Heart right ventricle (tissue), 16 donors: Measurements from ENCODE around the gene PSME4. TPM values are rescaled to one million over a fixed set of nuclear protein-coding genes. Genes with fewer than 3 reads are reported as not detected.
A peak's percentile ranks its signal among the peaks of the same experiment; 100 is the strongest.

Source experiments
- ATAC-seq, 8 donors: fragments of 200-7000 bp; cut with Tn5 transposase; one replicate each; pipeline ENCODE4 v1.9.1; 2020; ENCODE audit warnings: mild to moderate bottlenecking in 8 of 8, moderate library complexity in 8 of 8, moderate number of reproducible peaks in 1 of 8
- DNase-seq, 2 donors: peaks; one replicate each; pipeline ENCODE4 v3.0.0-alpha.2; 2020
- H3K27ac ChIP-seq, 10 donors: fragments of 200-600 bp; sonication (generic) in 2 of 10; one replicate each; pipeline versions ENCODE4 v1.5.0 to v1.8.0; 2020 to 2022; ENCODE audit warnings: mild to moderate bottlenecking in 3 of 10
- H3K27me3 ChIP-seq, 7 donors: fragments of 200-600 bp; one replicate each; pipeline ENCODE4 v1.8.0; 2021 to 2022; ENCODE audit warnings: mild to moderate bottlenecking in 2 of 7
- H3K36me3 ChIP-seq, 9 donors: fragments of 200-600 bp; sonication (generic) in 1 of 9; one replicate each; pipeline versions ENCODE4 v1.5.0 to v1.8.0; 2020 to 2022; ENCODE audit warnings: mild to moderate bottlenecking in 2 of 9
- H3K4me1 ChIP-seq, 9 donors: fragments of 200-600 bp; sonication (generic) in 1 of 9; one replicate each; pipeline versions ENCODE4 v1.5.0 to v1.8.0; 2020 to 2022; ENCODE audit warnings: mild to moderate bottlenecking in 4 of 9
- H3K4me3 ChIP-seq, 10 donors: fragments of 200-600 bp; sonication (generic) in 2 of 10; one replicate each; pipeline versions ENCODE4 v1.5.0 to v1.8.0; 2020 to 2022; ENCODE audit warnings: mild to moderate bottlenecking in 7 of 10, moderate library complexity in 2 of 10
- H3K9me3 ChIP-seq, 11 donors: fragments of 200-600 bp in 10 of 11; sonication (generic) in 2 of 11; one replicate each; pipeline versions ENCODE4 v1.5.0 to v1.8.0; 2013 to 2022; ENCODE audit warnings: mild to moderate bottlenecking in 2 of 11, control low read depth in 1 of 11, moderate library complexity in 1 of 11
- CTCF ChIP-seq, 9 donors: fragments of 200-600 bp; sonication (generic) in 2 of 9; IDR thresholded peaks; one replicate each; pipeline versions ENCODE4 v1.5.0 to v1.8.0; 2021 to 2022; ENCODE audit warnings: antibody characterized with exemption in 9 of 9, mild to moderate bottlenecking in 5 of 9, moderate library complexity in 1 of 9
- WGBS, 2 donors: extraction: QIAGEN DNeasy Blood & Tissue Kit; methylation state at CpG; one replicate each; pipeline ENCODE4 v1.1.7; 2013; ENCODE audit warnings: inconsistent platforms in 1 of 2; 5-methylcytosine and 5-hydroxymethylcytosine counted together
- intact Hi-C, 10 donors: fragments of 100-400 bp; cut with DNase I; formaldehyde crosslinking; loops; one replicate each; pipeline versions ENCODE4 v1.11.1 to v1.14.2; 2022
- polyA plus RNA-seq, 2 donors: library from polyadenylated mRNA; stranded (reverse); fragments of 200-250 nt; gene quantifications; one replicate each; pipeline ENCODE4 v1.2.3, GENCODE V29; 2013
- total RNA-seq, 10 donors: library from RNA; stranded (reverse); fragmentation: NEBNext Ultra II Directional in 3 of 10; extraction: Animal tissue kit (Norgen Biotek cat#: 25700) in 3 of 10; gene quantifications; one replicate each; pipeline versions ENCODE4 v1.2.1 to v1.2.4, GENCODE V29; 2021 to 2023
- donor health status: Arrhythmogenic right ventricular cardiomyopathy.
- donor health status: ischemic (EF 13 %, LVEDD 7.1; RV severe dilation, severe dysfunction).
- donor health status: healthy with polysubstance abuse.
- donor health status: DM: no; HTN: yes; CAD: no.
- donor health status: DM: no; HTN: no; CAD: no.
- donor health status: ischemic (EF 25% LVEDD 6.9; RV normal size, moderate dysfunction).
- donor health status: ischemic (EF 25% LVEDD 5.7; RV mildly dilated, moderate dysfunction).
- donor health status: healthy.
- donor health status: DM: yes; HTN: yes; CAD: no.
- donor health status: Ischemic cardiomyopathy.
- donor health status: ischemic (EF 35%, LVEDD 5.7; RV mildly dilated, moderate dysfunction).
- donor health status: nonischemic (EF 11% LVEDD 7.7; RV severe dilation, severe dysfunction).
- donor health status: DM: yes; HTN: yes; CAD: no.
- donor health status: PGD.
- donor health status: ischemic (EF 29% LVEDD 5.4; RV normal size, mild dysfunction).
- donor health status: nonischemic (EF 23%, LVEDD 6.1; RV moderate dilation, normal function).

The PSME4 gene
- total and polyA plus RNA-seq, 12 donors: 36.1 to 77.8 (median 65.6) TPM

DNA sequence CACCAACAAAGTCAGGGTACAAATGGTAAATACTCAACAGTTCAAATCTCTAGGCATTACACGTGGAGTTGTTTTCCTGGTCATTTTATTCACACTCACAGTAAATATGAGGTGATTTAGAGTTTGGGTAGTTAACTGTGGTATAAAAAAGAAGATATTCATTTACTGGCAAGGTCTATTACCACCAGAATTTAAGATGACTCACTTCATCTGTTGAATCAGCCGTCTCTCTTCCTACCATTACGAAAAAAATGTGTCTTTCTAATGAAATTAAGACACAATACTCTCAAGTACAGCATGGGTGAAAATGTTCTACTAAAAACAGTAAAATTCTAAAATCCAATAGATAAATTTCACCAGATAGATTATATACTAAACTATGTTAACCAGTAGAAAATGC lies 90.0 kb downstream of the PSME4 start:
- intact Hi-C loops: loop anchor here in 1 of 10 donors (10.0 kb wide), 1 partner anchor 54 kb away; no protein-coding TSS in a partner anchor
- WGBS, 2 donors: 91 to 93% methylated on average over 3 of the region's 3 CpGs

DNA sequence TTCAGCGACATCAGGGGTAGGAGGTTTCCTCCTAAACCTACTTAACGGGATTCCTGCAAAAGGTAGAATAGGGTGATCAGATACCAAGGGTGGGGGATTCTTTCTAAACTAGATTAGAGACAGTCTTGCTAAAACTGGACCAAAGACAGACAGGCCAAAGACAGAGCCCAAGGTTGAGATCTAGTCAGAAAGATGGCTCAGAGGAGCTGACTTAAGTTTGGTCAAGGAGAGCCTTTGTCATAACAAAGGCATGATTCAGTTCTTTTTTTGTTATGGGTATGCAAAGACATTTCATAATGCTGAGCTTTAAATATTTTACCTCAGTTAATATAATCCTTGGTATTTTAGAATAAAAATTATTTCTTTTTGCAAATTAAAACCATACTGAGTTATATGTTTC lies 93.2 kb downstream of the PSME4 start:
- H3K4me3 ChIP-seq: no peak overlapping the region
- peak overlapping the region in 1 of 10 donors; percentile 23 for H3K27ac ChIP-seq
- DNase-seq (no peak), ATAC-seq (no peak)
- no peak for TF ChIP-seq CTCF (IDR thresholded peaks at IDR 0.05)
- no peaks in the 10 kb centered on the region for H3K9me3 ChIP-seq
- peaks cover 0 to 99% (median 38%) of the 10 kb centered on the region in 9 donors for H3K36me3 ChIP-seq
- H3K27me3 ChIP-seq: no peaks in the 10 kb centered on the region
- intact Hi-C loops: no loop called here
- 95 to 97% methylated on average over 2 of the region's 2 CpGs for WGBS, 2 donors
- no peaks in the 10 kb centered on the region for H3K4me1 ChIP-seq

More for the DNA sequence above, 90.0 kb downstream of the PSME4 start:
- no peak for TF ChIP-seq CTCF (IDR thresholded peaks at IDR 0.05)
- H3K4me1 ChIP-seq: no peaks in the 10 kb centered on the region
- no peaks in the 10 kb centered on the region for H3K9me3 ChIP-seq
- H3K27ac ChIP-seq: no peak overlapping the region
- H3K4me3 ChIP-seq: no peak overlapping the region
- no peak for DNase-seq
- peaks cover 0 to 99% (median 34%) of the 10 kb centered on the region in 9 donors for H3K36me3 ChIP-seq
- ATAC-seq: no peak
- no peaks in the 10 kb centered on the region for H3K27me3 ChIP-seq

GRCh38 chr2:53877112-53877511 lies 93.7 kb downstream of the PSME4 start:
- ATAC-seq (peak in 3 of 8 donors; percentile 37 to 70 (median 57)), DNase-seq (no peak)
- no peak for TF ChIP-seq CTCF (IDR thresholded peaks at IDR 0.05)
- H3K27ac ChIP-seq: peak overlapping the region in 1 of 10 donors; percentile 23
- intact Hi-C loops: no loop called here
- H3K4me3 ChIP-seq: no peak overlapping the region
- H3K4me1 ChIP-seq: no peaks in the 10 kb centered on the region
- WGBS, 2 donors: 28 to 42% methylated on average over 1 of the region's 1 CpG
- no peaks in the 10 kb centered on the region for H3K27me3 ChIP-seq
- H3K9me3 ChIP-seq: no peaks in the 10 kb centered on the region
- peaks cover 0 to 99% (median 38%) of the 10 kb centered on the region in 9 donors for H3K36me3 ChIP-seq

GRCh38 chr2:53874401-53874950 lies 96.3 kb downstream of the PSME4 start:
- DNase-seq: no peak
- Histone ChIP-seq H3K36me3 (peaks cover 0 to 98% (median 41%) of the 10 kb centered on the region in 9 donors), H3K9me3 (no peaks in the 10 kb centered on the region), H3K27ac (no peak overlapping the region), H3K27me3 (no peaks in the 10 kb centered on the region), H3K4me3 (no peak overlapping the region), H3K4me1 (no peaks in the 10 kb centered on the region)
- no peak for TF ChIP-seq CTCF (IDR thresholded peaks at IDR 0.05)
- WGBS, 2 donors: 87 to 92% methylated on average over 7 of the region's 7 CpGs
- intact Hi-C loops: no loop called here
- no peak for ATAC-seq
